ENCODE results near the gene CPVL.

- TF ChIP-seq CTCF (IDR thresholded peaks at IDR 0.05) (no peak), POLR2AphosphoS5 (IDR thresholded peaks at IDR 0.05) (no peak), POLR2A (IDR thresholded peaks at IDR 0.05; ENCODE audit: low read depth) (no peak), EP300 (IDR thresholded peaks at IDR 0.05) (no peak)
Observed at GRCh38 chr7:29185613-29186012, 39.3 kb upstream of the CPVL start.
